ENCODE measurements around the gene MRPL9.
"Not testable (repeated sequence)": the region's sequence is repeated elsewhere in the genome, so short reads cannot be mapped to it uniquely, and the experiment has no call there.

MRPL9 gene

DNA sequence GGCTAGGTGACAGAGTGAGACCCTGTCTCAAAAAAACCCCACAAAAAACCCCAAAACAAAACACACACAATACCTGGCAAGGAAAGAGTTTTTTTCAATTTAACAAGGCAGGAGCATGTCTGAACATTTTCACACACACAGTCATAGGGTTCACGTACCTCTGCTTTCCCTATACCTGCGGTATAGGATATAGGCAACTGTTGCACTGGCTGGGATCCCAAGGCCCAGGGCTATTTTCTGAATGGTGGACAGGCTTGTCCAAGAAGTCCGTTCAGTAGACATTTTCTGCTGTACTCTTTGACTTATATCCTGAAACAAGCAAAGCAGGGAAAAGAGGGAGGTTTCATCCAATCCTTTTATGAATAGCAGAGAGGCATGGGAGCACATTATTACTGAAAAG is 19.4 kb upstream of the MRPL9 start:
- DNase-seq, result no peak

DNA sequence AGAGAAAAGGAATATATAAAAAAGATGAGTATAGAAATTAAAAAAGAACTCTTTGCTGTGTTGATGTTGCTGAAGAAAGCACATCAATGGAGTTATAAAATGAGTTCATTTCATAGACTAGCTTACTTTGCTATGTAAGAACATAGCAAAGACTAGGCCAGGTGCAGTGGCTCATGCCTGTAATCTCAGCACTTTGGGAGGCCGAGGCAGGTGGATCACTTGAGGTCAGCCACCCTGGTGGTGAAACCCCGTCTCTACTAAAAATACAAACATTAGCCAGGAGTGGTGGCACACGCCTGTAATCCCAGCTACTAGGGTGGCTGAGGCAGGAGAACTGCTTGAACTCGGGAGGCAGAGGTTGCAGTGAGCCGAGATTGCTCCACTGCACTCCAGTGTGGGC is 18.7 kb upstream of the MRPL9 start:
- DNase-seq, result not testable (repeated sequence)

DNA sequence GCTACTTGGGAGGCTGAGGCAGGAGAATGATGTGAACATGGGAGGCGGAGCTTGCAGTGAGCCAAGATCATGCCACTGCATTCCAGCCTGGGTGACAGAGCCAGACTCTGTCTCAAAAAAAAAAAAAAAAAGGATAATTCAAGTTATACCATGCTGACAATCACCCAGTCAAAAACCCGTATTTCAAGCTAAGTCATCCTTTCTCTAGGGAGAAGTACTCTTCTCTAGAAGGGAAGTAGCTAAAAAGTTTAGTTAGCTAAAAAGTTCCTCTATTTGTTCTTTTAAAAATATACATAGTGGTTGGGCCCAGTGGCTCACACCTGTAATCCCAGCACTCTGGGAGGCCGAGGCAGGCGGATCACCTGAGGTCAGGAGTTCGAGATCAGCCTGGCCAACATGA is 17.4 kb upstream of the MRPL9 start:
- not testable (repeated sequence) for DNase-seq

DNA sequence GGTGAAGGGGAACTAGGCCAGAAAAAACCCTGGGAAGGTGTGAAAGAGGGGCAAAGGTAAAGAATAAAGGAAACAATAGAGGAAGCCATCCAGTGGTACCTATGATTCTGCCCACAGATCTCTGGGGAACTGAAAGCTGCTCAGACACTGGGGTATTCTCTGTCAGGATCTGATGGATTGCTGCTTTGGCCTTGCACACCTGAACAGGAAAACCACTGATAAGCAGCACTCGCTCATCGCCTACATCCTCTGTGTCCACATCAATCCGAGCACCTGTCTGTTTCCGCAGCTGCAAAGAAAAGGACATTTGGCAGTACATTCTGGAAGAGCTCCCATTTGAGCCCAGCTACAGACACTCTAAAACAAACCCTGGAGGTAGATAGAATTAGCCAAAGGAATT is 16.6 kb upstream of the MRPL9 start:
- DNase-seq, result no peak

DNA sequence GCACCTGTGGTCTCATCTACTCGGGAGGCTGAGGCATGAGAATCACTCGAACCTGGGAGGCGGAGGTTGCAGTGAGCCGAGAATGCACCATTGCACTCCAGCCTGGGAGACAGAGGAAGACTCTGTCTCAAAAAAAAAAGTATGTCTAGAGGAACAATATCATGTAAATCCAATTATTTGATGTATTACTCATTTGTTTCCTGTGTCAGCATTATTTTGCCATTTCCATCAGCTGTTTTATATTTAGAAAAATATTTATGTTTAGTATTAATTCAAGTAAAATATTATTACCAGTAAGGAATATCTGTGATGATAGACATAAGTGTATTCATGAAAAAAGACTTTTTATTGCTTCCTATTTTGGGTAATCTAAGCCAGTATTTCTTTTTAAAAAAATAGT is 14.0 kb upstream of the MRPL9 start:
- no peak for DNase-seq

DNA sequence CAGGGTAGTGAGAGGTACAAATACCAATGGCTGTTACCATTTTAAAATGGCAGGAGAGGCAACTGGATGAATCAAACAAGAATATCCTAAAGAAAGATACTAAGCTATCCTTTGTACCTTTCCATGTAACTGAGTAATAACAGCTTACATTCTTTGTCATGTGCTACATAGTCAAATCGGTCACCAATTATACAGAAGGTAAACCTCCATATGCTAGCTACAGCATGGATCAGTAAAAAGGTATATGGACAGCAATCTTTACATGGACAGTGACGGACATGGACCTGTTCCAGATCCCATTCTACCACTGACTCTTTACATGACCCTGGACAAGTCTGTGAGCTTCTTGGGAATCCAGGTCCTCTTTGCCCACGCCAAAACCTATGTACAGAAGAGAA is 13.4 kb upstream of the MRPL9 start:
- DNase-seq, result no peak

DNA sequence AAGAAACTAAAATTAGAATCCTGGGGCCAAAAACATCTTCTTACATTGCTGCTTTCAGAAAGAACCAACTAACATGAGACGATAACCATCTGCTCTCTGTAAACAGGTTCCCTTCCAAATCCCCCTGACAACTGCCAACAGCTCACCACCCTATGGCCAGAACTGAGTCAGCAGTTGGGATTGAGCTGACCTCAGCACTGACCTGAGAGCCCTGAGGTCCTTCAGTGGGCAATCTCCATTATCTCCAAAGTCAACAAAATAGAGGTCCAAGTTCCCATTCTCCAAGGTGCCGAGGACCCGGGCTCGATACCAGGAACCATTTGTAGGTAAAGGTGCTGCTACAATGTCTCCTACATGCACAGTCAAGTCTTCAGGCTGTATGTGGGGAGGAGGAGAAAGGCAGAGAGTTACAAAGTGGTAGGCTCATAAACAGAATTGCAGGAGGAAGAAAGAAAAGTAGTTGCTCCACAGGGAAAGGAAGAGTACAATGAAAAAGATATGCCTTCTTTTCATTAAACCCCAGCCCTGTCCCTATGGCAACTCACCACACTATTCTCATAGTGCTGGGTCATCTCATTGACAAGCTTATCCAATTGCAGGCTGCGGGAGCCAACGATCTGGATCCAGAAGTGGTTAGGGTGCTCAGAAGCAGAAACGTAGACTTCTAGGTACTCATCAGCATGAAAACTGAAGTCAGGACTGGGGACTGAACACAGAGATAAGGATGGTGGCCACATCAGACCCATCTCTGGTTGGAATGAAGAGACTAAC is 12.8 kb upstream of the MRPL9 start:
- DNase-seq, result no peak

DNA sequence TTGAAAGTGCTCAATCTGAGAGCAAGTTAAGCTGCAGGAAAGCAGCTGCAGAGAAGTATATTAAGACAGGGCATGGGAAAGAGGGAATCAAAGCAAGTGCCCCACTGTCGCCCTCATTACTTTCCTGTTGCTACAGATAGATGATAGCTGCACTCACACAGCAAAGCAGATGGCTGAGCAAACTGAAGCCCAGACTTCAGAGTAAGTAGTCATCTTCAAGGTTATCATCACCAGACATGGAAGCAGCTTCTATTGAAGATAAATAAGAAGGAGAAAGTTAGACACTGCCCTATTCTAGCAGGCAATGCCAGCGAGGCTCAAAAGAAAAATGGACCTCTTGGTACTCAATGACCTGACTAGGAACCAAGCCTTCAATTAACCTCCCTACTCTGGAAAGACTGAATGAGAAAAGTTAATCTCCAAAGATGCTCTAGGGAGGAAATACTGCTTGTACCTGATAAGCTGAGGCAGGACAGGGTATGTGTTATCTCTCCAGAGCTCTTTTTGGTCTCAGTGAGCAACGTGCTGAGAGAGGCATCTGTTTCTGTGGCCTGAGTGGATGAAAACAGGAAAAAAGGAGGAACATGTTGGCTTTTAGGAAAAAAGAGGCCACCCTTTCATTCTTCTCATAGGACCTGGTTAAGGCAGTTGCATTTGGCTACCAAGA is 11.1 kb upstream of the MRPL9 start:
- no peak for DNase-seq

DNA sequence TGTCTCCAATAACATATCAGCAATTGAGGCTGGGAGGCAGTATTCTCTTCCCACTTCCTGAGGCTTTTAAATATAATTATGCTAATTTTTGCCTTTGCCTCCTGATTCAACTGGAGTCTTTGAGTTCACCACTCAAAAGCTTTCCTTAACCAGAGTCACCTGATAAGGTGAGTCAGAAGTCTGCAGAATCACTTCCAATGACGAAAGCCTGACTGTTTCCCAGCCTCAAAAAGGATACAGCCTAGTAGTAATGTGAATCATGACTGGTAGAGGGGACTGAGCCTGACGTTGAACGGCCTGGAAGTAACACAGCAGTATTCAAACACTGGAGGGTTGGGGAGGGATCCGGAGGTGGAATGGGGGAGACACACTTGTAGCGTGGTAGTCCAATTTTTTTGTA is 10.4 kb upstream of the MRPL9 start:
- no peak for DNase-seq

DNA sequence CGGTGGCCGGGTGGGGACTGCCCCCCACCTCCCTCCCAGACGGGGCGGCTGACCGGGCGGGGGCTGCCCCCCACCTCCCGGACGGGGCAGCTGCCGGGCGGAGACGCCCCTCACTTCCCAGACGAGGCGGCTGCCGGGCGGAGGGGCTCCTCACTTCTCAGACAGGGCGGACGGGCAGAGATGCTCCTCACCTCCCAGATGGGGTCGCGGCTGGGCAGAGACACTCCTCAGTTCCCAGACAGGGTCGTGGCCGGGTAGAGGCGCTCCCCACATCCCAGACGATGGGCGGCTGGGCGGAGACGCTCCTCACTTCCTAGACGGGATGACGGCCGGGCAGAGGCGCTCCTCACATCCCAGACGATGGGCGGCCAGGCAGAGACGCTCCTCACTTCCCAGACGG is 6.0 kb upstream of the MRPL9 start:
- DNase-seq, result not testable (repeated sequence)

DNA sequence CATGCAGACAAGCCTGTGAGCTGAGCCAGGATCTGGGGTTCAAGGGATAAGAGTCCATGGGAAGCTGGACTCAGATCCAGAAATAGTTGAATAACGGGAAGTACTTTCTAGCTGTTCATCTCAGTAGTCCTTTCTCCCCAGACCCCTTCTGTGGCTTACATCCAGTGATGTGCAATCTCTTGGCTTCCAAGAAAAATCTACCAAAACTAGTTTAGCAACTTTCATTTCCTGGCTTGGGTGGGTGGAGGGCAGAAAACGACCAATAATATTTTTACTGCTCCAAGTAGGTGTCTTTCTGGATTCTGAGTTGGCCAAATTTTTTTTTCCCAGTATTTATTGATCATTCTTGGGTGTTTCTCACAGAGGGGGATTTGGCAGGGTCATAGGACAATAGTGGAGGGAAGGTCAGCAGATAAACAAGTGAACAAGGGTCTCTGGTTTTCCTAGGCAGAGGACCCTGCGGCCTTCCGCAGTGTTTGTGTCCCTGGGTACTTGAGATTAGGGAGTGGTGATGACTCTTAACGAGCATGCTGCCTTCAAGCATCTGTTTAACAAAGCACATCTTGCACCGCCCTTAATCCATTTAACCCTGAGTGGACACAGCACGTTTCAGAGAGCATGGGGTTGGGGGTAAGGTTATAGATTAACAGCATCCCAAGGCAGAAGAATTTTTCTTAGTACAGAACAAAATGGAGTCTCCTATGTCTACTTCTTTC is 5.2 kb upstream of the MRPL9 start:
- DNase-seq, result peak; percentile 4

DNA sequence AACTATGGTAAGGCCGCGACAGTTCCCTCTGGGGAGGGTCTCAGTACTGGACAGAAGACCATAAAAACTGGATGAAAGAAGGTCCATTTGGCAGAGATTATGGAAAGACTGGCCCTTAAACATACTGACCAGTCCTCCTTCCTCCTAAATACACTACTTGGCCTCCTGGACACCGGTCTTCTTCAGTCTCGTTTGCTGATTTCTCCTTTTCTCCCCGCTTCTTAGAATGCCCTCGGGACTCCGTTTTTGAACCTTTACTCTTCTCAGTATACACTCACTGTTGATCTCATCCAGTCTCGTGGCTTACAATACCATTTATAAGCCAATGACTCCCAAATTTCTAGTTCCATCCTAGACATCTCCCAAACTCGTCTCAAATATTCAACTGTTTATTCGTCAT is 694 bp upstream of the MRPL9 start:
- DNase-seq, result no peak

DNA sequence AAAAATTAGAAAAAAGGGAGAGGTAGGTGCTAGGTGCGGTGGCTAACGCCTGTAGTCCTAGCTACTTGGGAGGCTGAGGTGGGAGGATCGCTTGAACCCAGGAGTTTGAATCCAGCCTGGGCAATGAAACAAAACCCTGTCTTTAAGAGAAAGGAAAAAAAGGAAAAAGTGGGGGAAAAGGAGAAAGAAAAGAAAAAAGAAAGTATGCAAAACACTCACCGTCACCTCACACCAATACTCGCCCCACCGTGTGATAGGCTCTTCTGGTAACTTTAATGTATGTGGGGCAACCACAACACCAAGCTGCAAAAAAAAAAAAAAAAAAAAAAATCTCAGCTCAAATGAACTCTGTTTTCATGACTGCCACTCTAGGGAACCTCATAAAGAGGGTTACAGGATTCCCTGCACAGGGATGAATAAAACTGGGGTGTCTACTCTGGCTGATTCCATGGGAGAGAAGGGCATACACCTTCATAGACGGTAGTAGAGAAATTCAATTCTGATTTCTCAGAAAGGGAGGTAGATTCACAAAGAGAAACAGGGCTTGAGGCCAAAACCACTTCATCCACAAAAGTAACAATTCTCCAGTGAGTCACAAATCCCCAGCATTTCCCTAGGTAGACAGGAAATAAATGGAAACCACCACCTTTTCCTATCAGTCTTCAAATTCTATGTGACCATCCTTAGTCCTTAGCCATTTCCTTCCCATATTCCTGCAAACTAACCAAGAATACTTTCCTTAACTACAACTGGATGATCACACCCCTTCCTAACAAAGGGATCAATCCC is 2.5 kb downstream of the MRPL9 start:
- no peak for DNase-seq

DNA sequence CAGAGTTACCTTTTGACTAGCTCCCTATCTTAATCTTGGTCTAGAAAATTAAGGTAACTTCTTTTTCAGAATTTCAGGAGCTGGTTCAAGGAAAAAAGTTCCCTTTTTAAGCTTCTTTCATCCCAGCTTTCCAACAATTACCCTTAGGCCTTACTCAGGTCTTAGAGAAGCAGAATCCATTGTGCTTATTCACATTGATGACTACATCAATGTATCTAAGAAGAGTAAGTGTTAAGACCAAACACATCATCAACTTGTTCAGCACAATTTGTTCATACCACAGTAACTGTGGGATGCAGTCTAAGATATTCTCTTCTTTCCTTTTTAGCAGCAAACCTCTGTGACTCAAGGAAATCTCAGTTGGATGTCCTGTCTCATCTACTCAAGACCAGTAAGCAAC is 4.1 kb downstream of the MRPL9 start:
- no peak for DNase-seq

DNA sequence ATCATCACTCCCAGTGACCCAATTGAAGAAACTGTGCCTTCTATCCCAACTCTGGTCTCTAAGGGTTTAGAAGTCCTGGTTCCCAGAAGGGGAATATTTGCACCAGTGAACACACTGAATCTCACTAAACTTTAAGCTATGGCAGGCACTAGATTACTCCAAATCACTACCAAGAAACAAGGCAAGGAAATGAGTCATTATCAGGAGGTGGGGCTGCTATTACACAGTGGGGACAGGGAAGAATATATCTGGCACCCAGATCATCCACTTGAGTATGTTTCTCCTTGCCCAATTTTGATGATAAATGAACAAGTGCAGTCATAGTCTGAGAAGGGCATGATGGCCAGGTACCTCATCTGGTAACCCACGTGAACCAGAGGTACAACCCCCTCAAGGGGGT is 7.0 kb downstream of the MRPL9 start:
- DNase-seq, result no peak

DNA sequence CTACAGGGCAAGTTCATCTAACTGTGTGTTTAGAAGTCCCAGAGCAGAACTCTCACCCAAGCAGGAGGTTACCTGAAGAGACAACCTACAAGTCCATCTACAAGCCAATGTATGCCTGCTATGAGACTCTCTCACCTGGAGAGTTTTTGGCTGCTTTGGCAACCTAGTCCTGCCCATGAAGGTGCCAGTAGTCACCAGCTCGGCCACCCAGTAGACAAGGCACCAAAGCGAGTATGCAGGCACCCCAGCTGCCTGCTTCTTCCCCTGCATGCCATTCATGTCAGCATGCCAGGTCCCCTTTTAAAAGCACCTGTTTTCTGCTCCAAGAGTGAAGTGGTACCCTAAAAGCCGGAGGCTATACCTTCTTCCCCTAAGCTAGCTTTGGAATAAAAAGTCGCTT is 21.8 kb downstream of the MRPL9 start:
- no peak for DNase-seq

DNA sequence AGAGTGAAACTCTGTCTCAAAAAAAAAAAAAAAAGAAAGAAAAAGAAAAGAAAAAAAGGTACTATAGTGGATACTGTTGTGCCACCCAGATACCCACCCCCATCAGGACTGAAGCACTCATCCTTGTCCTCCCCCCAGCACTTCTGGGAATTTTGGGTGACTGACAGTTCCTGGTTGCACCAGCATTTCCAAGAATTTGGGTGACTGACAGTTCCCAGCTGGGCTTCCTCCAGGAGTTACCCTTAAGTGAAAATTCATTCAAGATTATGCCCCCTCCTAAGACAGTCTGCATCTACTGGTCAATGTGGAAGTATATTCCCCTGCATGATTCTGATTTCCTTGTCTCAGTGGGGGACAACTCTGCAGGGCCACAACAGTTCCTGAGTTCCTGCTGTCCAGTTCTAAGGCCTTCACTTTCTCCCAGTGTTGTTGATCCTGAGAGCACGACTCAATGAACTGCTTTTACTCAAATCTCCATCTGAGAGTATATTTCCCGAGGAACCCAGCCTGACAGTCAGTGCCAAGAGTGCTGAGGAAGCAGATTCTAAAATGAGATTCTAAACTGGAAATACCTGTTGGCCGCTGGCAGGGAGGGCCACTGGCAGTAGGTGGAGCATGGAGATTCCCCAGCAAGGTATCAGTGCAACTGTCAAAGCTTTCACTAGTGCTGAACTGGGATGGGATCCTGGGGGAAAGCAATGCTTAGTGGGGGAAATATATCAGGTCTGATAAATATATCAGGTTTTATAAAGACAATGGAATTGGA is 23.5 kb downstream of the MRPL9 start:
- DNase-seq, result peak; percentile 56

DNA sequence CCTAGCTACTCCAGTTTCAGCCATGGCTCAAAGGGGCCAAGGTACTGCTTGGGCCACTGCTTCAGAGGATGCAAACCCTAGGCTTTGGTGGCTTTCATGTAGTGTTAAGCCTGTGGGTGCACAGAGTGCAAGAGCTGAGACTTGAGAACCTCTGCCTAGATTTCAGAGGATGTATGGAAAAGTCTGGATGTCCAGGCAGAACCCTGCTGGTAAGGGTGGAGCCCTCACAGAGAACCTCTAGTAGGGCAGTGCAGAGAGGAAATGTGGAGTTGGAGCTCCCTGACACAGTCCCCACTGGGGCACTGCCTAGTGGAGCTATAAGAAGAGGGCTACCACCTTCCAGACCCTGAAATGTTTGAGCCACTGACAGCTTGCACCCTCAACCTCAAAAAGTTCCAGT is 25.8 kb downstream of the MRPL9 start:
- DNase-seq, result no peak

DNA sequence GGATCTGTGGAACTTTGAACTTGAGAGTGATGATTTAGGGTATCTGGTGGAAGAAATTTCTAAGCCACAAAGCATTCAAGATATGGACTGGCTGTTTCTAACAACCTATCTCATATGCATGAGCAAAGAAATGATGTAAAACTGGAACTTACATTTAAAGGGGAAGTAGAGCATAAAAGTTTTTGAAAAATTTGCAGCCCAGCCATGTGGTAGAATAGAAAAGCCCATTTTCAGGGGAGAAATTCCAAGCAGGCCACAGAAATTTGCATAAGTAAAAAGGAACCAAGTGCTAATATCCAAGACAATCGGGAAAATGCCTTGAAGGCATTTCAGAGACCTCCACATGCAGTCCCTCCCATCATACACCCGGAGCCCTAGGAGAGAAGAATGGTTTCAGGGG is 26.3 kb downstream of the MRPL9 start:
- DNase-seq, result no peak

DNA sequence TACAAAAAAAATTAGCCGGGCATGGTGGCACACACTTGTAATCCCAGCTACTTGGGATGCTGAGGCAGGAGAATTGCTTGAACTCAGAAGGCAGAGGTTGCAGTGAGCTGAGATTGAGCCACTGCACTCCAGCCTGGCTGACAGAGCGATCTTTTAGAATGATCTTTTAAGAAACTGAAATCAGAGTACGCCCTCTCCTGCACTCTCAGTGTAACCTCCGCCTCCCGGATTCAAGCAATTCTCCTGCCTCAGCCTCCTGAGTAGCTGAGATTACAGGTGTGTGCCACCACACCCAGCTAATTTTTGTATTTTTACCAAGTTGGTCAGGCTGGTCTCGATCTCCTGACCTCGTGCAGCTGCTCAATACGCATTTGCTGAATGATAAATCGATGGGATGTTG is 29.3 kb downstream of the MRPL9 start:
- not testable (repeated sequence) for DNase-seq

DNA sequence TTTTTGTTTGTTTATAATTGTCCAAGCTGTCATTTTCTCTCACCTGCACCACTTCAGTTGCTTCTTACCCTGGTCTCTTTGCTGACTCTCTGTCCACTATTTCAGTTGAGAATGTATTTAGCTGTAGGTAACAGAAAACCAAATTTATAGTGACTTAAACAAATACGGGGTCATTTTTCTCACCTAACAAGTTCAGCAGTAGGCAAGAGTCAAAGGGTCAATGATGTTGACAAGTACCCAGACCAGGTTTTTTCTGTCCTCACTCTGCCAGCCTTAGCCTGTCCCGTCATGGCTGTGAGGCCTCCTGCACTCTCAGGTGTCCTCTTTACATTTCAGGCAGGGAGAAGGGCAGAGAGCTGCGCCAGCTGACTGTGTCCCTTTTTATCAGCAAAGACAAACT is 30.2 kb downstream of the MRPL9 start:
- no peak for DNase-seq

DNA sequence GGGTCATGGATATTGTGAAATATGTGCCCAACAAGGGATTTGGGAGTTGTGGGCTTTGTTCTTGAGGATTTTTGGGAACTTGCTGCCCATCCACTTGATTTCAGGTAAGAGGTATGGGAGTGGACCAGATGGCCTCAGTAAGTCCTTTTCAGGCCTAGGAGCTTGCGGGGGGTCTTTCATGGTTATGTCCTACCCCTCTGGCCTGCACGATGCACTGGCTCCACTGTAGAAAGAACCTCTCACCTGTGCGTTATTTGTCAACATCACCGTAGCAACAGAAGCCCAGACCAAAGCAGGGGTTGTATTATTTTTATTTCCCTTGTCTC is 33.4 kb downstream of the MRPL9 start:
- no peak for DNase-seq
